Natural killer cell (primary cell): ENCODE data around the gene PRND. TPM values are rescaled to one million over a fixed set of nuclear protein-coding genes. Genes with fewer than 3 reads are reported as not detected.

Experiments
- ATAC-seq, 3 donors: fragments of 150-1000 bp in 2 of 3; fragments of 200-7000 bp in 1 of 3; cut with Tn5 transposase; 1 replicate in 1 of 3; 2 replicates in 2 of 3; pipeline ENCODE4 v1.10.0; 2021; ENCODE audit warnings: mild to moderate bottlenecking in 2 of 3, moderate library complexity in 2 of 3
- DNase-seq, 2 donors: peaks; one replicate each; pipeline versions ENCODE4 v3.0.0 to v3.0.0-alpha.2; 2013 to 2021; ENCODE audit warnings: mixed read lengths in 1 of 2
- H3K27ac ChIP-seq: one replicate; pipeline ENCODE4 v1.5.1; 2013; ENCODE audit warnings: mild to moderate bottlenecking, low read length
- H3K27me3 ChIP-seq: one replicate; pipeline ENCODE4 v1.6.1; 2013; ENCODE audit warnings: low read length; ENCODE audit not compliant: control insufficient read depth, insufficient read depth
- H3K36me3 ChIP-seq: one replicate; pipeline ENCODE4 v1.6.1; 2013; ENCODE audit warnings: low read length; ENCODE audit not compliant: control insufficient read depth, insufficient read depth
- H3K4me1 ChIP-seq: one replicate; pipeline ENCODE4 v1.6.1; 2013; ENCODE audit warnings: low read length; ENCODE audit not compliant: control insufficient read depth, insufficient read depth
- H3K4me3 ChIP-seq: one replicate; pipeline ENCODE4 v1.5.1; 2013; ENCODE audit warnings: low read length
- H3K9me3 ChIP-seq: one replicate; pipeline ENCODE4 v1.6.1; 2013; ENCODE audit warnings: low read length; ENCODE audit not compliant: control insufficient read depth, insufficient read depth
- H3K27ac Mint-ChIP-seq, 2 donors: one replicate each; pipeline ENCODE4 v1.8.0; 2022; ENCODE audit warnings: mild to moderate bottlenecking in 2 of 2, mixed read lengths in 2 of 2, moderate library complexity in 1 of 2
- H3K27me3 Mint-ChIP-seq, 2 donors: one replicate each; pipeline ENCODE4 v1.8.0; 2022; ENCODE audit warnings: low read depth in 2 of 2, mixed read lengths in 2 of 2
- H3K36me3 Mint-ChIP-seq: one replicate; pipeline ENCODE4 v1.8.0; 2022; ENCODE audit warnings: mixed read lengths
- H3K4me1 Mint-ChIP-seq, 2 donors: one replicate each; pipeline ENCODE4 v1.8.0; 2022; ENCODE audit warnings: mixed read lengths in 2 of 2
- H3K4me3 Mint-ChIP-seq: one replicate; pipeline ENCODE4 v1.8.0; 2022; ENCODE audit warnings: mild to moderate bottlenecking, moderate library complexity, mixed read lengths
- H3K9me3 Mint-ChIP-seq, 2 donors: one replicate each; pipeline ENCODE4 v1.8.0; 2022; ENCODE audit warnings: mixed read lengths in 2 of 2
- WGBS: methylation state at CpG from one replicate; pipeline ENCODE4 v1.1.7; 2013; ENCODE audit warnings: missing lambda C conversion rate; ENCODE audit not compliant: insufficient coverage; 5-methylcytosine and 5-hydroxymethylcytosine counted together
- intact Hi-C: fragments of 100-400 bp; cut with micrococcal nuclease; formaldehyde crosslinking; loops from one replicate; pipeline ENCODE4 v1.14.2; 2022
- total RNA-seq, 4 donors: library from RNA; stranded (reverse); fragments of 120-200 nt in 1 of 4; gene quantifications; one replicate each; pipeline versions ENCODE4 v1.2.3 to v1.2.4, GENCODE V29; 2013 to 2022
- TF ChIP-seq, protein P1 (sequence below): fragments of 200-600 bp; IDR thresholded peaks from one replicate; pipeline ENCODE4 v1.8.0; 2022; ENCODE audit warnings: antibody characterized with exemption

Gene PRND
- total RNA-seq, 3 donors from 2014 or later (not counting 1 experiment from before 2014, with no cell fraction given): not detected

DNA sequence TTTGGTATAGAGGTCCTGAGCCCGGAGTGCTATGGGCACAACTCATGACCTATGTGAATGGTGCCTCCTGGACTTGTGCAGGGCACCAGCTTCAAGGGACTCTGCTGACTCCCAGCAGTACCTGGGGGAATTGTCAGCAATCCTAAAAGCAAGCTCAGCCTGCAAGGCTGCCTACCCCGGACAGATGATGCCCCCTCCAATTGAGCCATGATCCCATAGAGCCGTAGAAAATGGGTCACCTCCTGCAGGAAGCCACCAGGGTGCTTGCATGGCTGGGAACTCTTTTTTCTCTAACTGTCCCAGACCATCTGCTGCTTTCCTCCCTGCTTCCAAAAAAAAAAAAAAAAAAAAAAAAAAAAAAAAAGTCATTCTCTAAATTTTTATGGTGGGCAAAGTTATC is 12.9 kb upstream of the PRND start:
- 94% methylated on average over 3 of the region's 3 CpGs for WGBS
- H3K9me3 ChIP-seq: no peaks in the 10 kb centered on the region
- no peaks in the 10 kb centered on the region for H3K27me3 Mint-ChIP-seq
- peaks cover 3% of the 10 kb centered on the region for H3K4me1 ChIP-seq
- peaks cover 5 to 7% of the 10 kb centered on the region in 2 donors for H3K4me1 Mint-ChIP-seq
- ATAC-seq: no peak
- H3K4me3 ChIP-seq: no peak overlapping the region
- no peaks in the 10 kb centered on the region for H3K36me3 Mint-ChIP-seq
- intact Hi-C loops: no loop called here
- no peak for DNase-seq
- TF ChIP-seq, protein P1, sequence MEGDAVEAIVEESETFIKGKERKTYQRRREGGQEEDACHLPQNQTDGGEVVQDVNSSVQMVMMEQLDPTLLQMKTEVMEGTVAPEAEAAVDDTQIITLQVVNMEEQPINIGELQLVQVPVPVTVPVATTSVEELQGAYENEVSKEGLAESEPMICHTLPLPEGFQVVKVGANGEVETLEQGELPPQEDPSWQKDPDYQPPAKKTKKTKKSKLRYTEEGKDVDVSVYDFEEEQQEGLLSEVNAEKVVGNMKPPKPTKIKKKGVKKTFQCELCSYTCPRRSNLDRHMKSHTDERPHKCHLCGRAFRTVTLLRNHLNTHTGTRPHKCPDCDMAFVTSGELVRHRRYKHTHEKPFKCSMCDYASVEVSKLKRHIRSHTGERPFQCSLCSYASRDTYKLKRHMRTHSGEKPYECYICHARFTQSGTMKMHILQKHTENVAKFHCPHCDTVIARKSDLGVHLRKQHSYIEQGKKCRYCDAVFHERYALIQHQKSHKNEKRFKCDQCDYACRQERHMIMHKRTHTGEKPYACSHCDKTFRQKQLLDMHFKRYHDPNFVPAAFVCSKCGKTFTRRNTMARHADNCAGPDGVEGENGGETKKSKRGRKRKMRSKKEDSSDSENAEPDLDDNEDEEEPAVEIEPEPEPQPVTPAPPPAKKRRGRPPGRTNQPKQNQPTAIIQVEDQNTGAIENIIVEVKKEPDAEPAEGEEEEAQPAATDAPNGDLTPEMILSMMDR: no peak
- no peaks in the 10 kb centered on the region for H3K36me3 ChIP-seq
- H3K27me3 ChIP-seq: no peaks in the 10 kb centered on the region
- H3K9me3 Mint-ChIP-seq: no peaks in the 10 kb centered on the region
- H3K4me3 Mint-ChIP-seq: no peak overlapping the region
- H3K27ac ChIP-seq: no peak overlapping the region
- H3K27ac Mint-ChIP-seq: no peak overlapping the region

DNA sequence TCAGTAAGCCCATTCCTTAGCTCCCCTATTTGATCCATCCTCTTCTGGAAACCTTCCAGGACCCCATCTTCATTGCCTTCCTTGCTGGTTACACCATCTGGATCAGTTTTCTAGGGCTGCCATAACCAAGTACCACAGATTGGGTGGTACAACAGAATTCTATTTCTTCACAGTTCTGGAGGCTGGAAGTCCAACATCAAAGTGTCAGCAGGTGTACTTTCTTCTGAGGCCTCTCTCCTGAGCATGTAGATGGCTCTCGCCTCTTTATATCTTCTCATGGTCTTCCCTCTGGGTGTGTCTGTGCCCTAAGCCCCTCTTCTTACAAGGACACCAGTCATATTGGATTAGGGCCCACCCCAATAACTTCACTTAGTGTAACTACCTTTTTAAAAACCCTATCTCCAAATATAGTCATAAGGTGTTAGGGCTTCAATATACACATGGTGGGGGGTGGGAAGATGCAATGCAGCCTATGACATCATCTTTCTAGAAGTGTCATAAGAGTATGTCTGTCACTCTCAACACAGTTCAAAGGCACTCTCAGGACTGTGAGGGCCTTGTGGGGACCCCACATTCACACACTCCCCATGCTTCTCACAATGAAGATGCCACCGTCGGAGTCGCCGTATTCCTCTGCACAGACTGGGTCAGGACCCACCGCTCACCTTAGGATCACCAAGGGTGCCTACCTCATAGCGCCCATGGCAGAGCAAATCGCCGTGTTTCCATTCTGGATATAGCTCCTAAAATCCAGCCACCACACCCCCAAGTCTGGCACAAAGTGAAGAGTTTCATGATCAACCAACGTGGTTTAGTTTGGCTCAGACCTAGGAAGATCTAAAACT is 12.2 kb upstream of the PRND start:
- intact Hi-C loops: no loop called here
- Mint-ChIP-seq H3K9me3 (no peaks in the 10 kb centered on the region), H3K4me3 (no peak overlapping the region), H3K4me1 (peaks cover 5 to 7% of the 10 kb centered on the region in 2 donors), H3K36me3 (no peaks in the 10 kb centered on the region), H3K27ac (no peak overlapping the region), H3K27me3 (no peaks in the 10 kb centered on the region)
- no peaks in the 10 kb centered on the region for H3K36me3 ChIP-seq
- TF ChIP-seq, protein P1: no peak
- ATAC-seq (no peak), DNase-seq (no peak)
- 97% methylated on average over 10 of the region's 10 CpGs for WGBS
- peaks cover 3% of the 10 kb centered on the region for H3K4me1 ChIP-seq
- no peak overlapping the region for H3K4me3 ChIP-seq
- no peaks in the 10 kb centered on the region for H3K9me3 ChIP-seq
- H3K27ac ChIP-seq: no peak overlapping the region
- no peaks in the 10 kb centered on the region for H3K27me3 ChIP-seq

DNA sequence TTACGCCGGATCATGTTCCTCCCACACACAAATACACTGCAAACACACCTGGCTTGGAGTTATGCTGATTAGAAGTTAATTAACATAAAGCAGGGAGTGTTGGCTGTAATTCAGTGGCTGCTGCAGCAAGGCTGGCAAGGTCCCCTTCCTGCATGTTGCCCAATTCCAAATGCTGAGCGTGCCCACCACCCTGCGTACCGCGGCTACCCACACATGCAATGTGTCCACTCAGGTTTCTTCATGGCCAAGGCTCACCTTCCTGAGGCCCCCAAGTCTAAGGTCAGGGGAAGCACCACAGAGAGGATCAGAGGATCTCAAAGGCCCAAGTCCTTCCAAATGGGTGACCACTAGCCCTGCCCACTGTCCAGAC is 11.6 kb upstream of the PRND start:
- Histone ChIP-seq H3K4me3 (no peak overlapping the region), H3K27ac (no peak overlapping the region), H3K4me1 (peaks cover 3% of the 10 kb centered on the region), H3K36me3 (no peaks in the 10 kb centered on the region), H3K27me3 (no peaks in the 10 kb centered on the region), H3K9me3 (no peaks in the 10 kb centered on the region)
- ATAC-seq (no peak), DNase-seq (no peak)
- peaks cover 5 to 7% of the 10 kb centered on the region in 2 donors for H3K4me1 Mint-ChIP-seq
- no peaks in the 10 kb centered on the region for H3K36me3 Mint-ChIP-seq
- intact Hi-C loops: no loop called here
- no peaks in the 10 kb centered on the region for H3K27me3 Mint-ChIP-seq
- TF ChIP-seq, protein P1: no peak
- H3K27ac Mint-ChIP-seq: no peak overlapping the region
- no peak overlapping the region for H3K4me3 Mint-ChIP-seq
- no peaks in the 10 kb centered on the region for H3K9me3 Mint-ChIP-seq
- 97% methylated on average over 4 of the region's 6 CpGs for WGBS

DNA sequence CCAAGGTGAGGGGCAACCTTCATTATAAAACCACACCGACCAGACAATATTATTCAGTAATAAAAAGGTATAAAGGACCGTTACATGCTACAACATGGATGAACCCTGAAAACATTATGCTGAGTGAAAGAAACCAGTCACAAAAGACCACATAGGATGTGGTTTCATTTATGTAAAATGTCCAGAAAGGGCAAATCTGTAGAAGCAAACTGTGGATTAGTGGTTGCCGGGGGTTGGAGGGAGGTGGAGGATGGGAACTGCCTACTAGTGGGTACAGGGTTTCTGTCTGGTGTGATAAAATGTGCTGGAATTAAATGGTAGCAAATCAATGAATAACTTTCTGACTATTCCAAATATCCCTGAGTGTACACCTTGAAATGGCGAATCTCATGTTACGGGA is 10.2 kb upstream of the PRND start:
- TF ChIP-seq, protein P1: no peak
- H3K9me3 ChIP-seq: no peaks in the 10 kb centered on the region
- 45% methylated on average over 4 of the region's 5 CpGs for whole genome bisulfite sequencing
- Mint-ChIP-seq H3K4me3 (no peak overlapping the region), H3K4me1 (peaks cover 5 to 7% of the 10 kb centered on the region in 2 donors), H3K9me3 (no peaks in the 10 kb centered on the region), H3K27me3 (no peaks in the 10 kb centered on the region), H3K27ac (no peak overlapping the region), H3K36me3 (no peaks in the 10 kb centered on the region)
- ATAC-seq (peak in 2 of 3 donors; percentile 29 to 47), DNase-seq (no peak)
- H3K4me1 ChIP-seq: peaks cover 3% of the 10 kb centered on the region
- no peak overlapping the region for H3K4me3 ChIP-seq
- no peaks in the 10 kb centered on the region for H3K27me3 ChIP-seq
- H3K36me3 ChIP-seq: no peaks in the 10 kb centered on the region
- intact Hi-C loops: no loop called here
- no peak overlapping the region for H3K27ac ChIP-seq
